K562 (cell line): Measurements from ENCODE around the gene GPR42. TPM values are rescaled to one million over a fixed set of nuclear protein-coding genes. Genes with fewer than 3 reads are reported as not detected.
A peak's percentile ranks its signal among the peaks of the same experiment; 100 is the strongest.
"Not testable (repeated sequence)": the region's sequence is repeated elsewhere in the genome, so short reads cannot be mapped to it uniquely, and the experiment has no call there.

Experiments
- ATAC-seq: fragments of 200-7000 bp; cut with Tn5 transposase; 3 replicates; pipeline ENCODE4 v1.9.1; 2020; ENCODE audit warnings: moderate library complexity
- BruUV-seq: library from RNA; stranded (reverse); fragments of 400-500 nt; replicated peaks from 2 replicates; lab custom pipeline; 2021; lab: Mats Ljungman, UMichigan
- CTCF ChIA-PET: fragments of 300-600 bp; formaldehyde crosslinking; extraction: SDS; loops from one replicate; lab custom pipeline; 2021; ENCODE audit warnings: low intra/inter-chr PET ratio; lab: Yijun Ruan, JAX
- POLR2A ChIA-PET: fragments of 300-600, 350-650 bp; sonication (Branson Sonifier 250); formaldehyde crosslinking; extraction: SDS; loops from one replicate; lab custom pipeline; 2021; ENCODE audit warnings: antibody characterized with exemption, inconsistent platforms; lab: Yijun Ruan, JAX
- DNase-seq, 4 experiments: peaks; one replicate each; pipeline versions ENCODE4 v3.0.0 to v3.0.0-alpha.2; 2011 to 2018; ENCODE audit warnings: low spot score in 3 of 4, mixed read lengths in 3 of 4; ENCODE audit errors: extremely low read depth in 1 of 4
- FAIRE-seq: peaks from 2 replicates; lab custom pipeline; 2011; peaks lifted over from hg19 to GRCh38; lab: Jason Lieb, UNC
- H2AFZ ChIP-seq: 2 replicates; pipeline ENCODE4 v1.6.0; 2011; ENCODE audit warnings: low read depth, low read length, control low read depth, inconsistent platforms
- H3K27ac ChIP-seq: fragments of 200-600 bp; 3 replicates; pipeline ENCODE4 v1.8.0; 2011; ENCODE audit warnings: low read depth, mild to moderate bottlenecking, control low read depth, inconsistent platforms, low read length, moderate library complexity, mixed read lengths; ENCODE audit errors: extremely low read depth
- H3K27me3 ChIP-seq, 2 experiments: fragments of 300-600 bp in 1 of 2; 2 replicates in 1 of 2; 3 replicates in 1 of 2; pipeline versions ENCODE4 v1.6.0 to v1.8.0; 2011; ENCODE audit warnings: inconsistent platforms in 2 of 2, low read length in 2 of 2, mild to moderate bottlenecking in 1 of 2, mixed read lengths in 1 of 2, moderate library complexity in 1 of 2; ENCODE audit not compliant: control insufficient read depth in 2 of 2, insufficient read depth in 2 of 2
- H3K36me3 ChIP-seq: fragments of 300-600 bp; 3 replicates; pipeline ENCODE4 v1.8.0; 2011; ENCODE audit warnings: mild to moderate bottlenecking, low read length, inconsistent platforms; ENCODE audit not compliant: control insufficient read depth, insufficient read depth
- H3K4me1 ChIP-seq, 2 experiments: fragments of 200-600 bp in 1 of 2; replicated peaks in 1 of 2; 2 replicates in 1 of 2; 3 replicates in 1 of 2; pipeline versions ENCODE4 v1.5.1 to v1.8.0; 2011; ENCODE audit warnings: inconsistent platforms in 2 of 2, low read length in 2 of 2, mild to moderate bottlenecking in 1 of 2, mixed read lengths in 1 of 2, moderate library complexity in 1 of 2; ENCODE audit not compliant: control insufficient read depth in 2 of 2, insufficient read depth in 2 of 2
- H3K4me2 ChIP-seq: 2 replicates; pipeline ENCODE4 v1.6.1; 2011; ENCODE audit warnings: low read length, control low read depth, inconsistent platforms, mixed read lengths; ENCODE audit not compliant: insufficient read depth
- H3K4me3 ChIP-seq: fragments of 200-600 bp; sonication (generic), shearing (Covaris generic); 2 replicates; pipeline ENCODE4 v1.5.1; 2016; ENCODE audit warnings: control low read depth, inconsistent platforms
- H3K79me2 ChIP-seq: fragments of 200-600 bp; 3 replicates; pipeline ENCODE4 v1.8.0; 2011; ENCODE audit warnings: low read length, inconsistent platforms; ENCODE audit not compliant: control insufficient read depth, insufficient read depth
- H3K9ac ChIP-seq, 2 experiments: 2 replicates each; pipeline versions ENCODE4 v1.6.0 to v1.6.1; 2011; ENCODE audit warnings: low read depth in 2 of 2, low read length in 2 of 2, control low read depth in 1 of 2, inconsistent platforms in 1 of 2, mild to moderate bottlenecking in 1 of 2, mixed read lengths in 1 of 2; ENCODE audit not compliant: insufficient read depth in 1 of 2
- H3K9me1 ChIP-seq: one replicate; pipeline ENCODE4 v1.6.0; 2011; ENCODE audit warnings: inconsistent platforms, mild to moderate bottlenecking, low read length, moderate library complexity; ENCODE audit not compliant: control insufficient read depth, insufficient read depth
- H3K9me3 ChIP-seq: replicated peaks from 2 replicates; pipeline ENCODE4 v1.5.1; 2011; ENCODE audit warnings: low read depth, low read length, inconsistent platforms; ENCODE audit not compliant: control insufficient read depth, insufficient read depth
- H4K20me1 ChIP-seq: replicated peaks from 2 replicates; pipeline ENCODE4 v1.6.1; 2011; ENCODE audit warnings: low read length, inconsistent platforms, mixed read lengths; ENCODE audit not compliant: control insufficient read depth, insufficient read depth
- ELF4 ChIP-seq: fragments of 450-650 bp; formaldehyde crosslinking; IDR thresholded peaks from 2 replicates; pipeline ENCODE4 v1.4.0; 2022; ENCODE audit warnings: missing genetic modification characterization
- HLTF ChIP-seq: fragments of 450-650 bp; IDR thresholded peaks from 2 replicates; pipeline ENCODE4 v1.6.1; 2016
- LARP7 ChIP-seq: fragments of 450-650 bp; IDR thresholded peaks from 2 replicates; pipeline ENCODE4 v1.6.1; 2016
- MTA1 ChIP-seq: fragments of 450-650 bp; IDR thresholded peaks from 2 replicates; pipeline ENCODE4 v1.6.1; 2017; ENCODE audit warnings: borderline replicate concordance
- ZNF589 ChIP-seq: fragments of 200-800 bp; sonication (Bioruptor generic); IDR thresholded peaks from 2 replicates; pipeline ENCODE4 v1.6.1; 2016; ENCODE audit warnings: low read depth, missing genetic modification characterization, missing compliant biosample characterization
- in situ Hi-C: fragments of 300-500 bp; cut with MboI; formaldehyde crosslinking; loops from 4 replicates; pipeline ENCODE4 v1.15.0; 2018; ENCODE audit warnings: inconsistent platforms, mixed read lengths
- intact Hi-C: fragments of 100-400 bp; cut with micrococcal nuclease; formaldehyde crosslinking; loops from 2 replicates; pipeline ENCODE4 v1.14.2; 2022
- polyA plus RNA-seq, 8 experiments: library from polyadenylated mRNA; depleted of rRNA in 4 of 8; stranded (reverse) in 5 of 8; unstranded in 3 of 8; fragments of >200 nt; fragmentation: Nextera tagmentation in 2 of 8; fragmentation: Illumina TruSeq in 1 of 8; extraction: Ambion mirVana in 2 of 8; extraction: Trizol in 1 of 8; gene quantifications; 2 replicates each; pipeline versions ENCODE4 v1.2.1 to v1.2.3, GENCODE V29; 2011 to 2014; ENCODE audit warnings: inconsistent platforms in 1 of 8, missing spikeins in 1 of 8
- total RNA-seq, 7 experiments: library from RNA; depleted of rRNA in 6 of 7; stranded (reverse); fragments of >200 nt in 6 of 7; fragmentation: Illumina TruSeq in 2 of 7; extraction: Trizol in 2 of 7; gene quantifications; 2 replicates each; pipeline versions ENCODE4 v1.2.1 to v1.2.3, GENCODE V29; 2011 to 2021; ENCODE audit warnings: low replicate concordance in 1 of 7
- TF ChIP-seq, protein P1 (sequence below): IDR thresholded peaks from 2 replicates; pipeline ENCODE4 v1.6.1; 2016; ENCODE audit warnings: missing genetic modification characterization, missing compliant biosample characterization

The GPR42 gene
- total and polyA plus RNA-seq, 9 of the 15 experiments (the other 6 are each of a cell fraction or from before 2014, with no cell fraction given), result not detected

DNA sequence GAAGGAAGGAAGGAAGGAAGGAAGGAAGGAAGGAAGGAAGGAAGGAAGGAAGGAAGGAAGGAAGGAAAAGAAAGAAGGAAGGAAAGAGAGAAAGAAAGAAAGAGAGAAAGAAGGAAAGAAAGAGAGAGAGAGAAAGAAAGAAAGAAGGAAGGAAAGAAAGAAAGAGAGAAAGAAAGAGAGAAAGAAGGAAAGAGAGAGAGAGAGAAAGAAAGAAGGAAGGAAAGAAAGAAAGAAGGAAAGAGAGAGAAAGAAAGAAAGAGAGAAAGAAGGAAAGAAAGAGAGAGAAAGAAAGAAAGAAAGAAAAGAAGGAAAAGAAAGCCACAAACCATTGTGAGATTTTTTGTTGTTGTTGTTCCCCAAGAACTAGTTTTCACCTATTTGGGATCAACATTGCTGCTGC lies 3.2 kb downstream of the GPR42 start:
- intact Hi-C loops, BruUV-seq: not testable (repeated sequence)

More for the DNA sequence above, 3.2 kb downstream of the GPR42 start:
- FAIRE-seq, H3K4me3 ChIP-seq, H3K79me2 ChIP-seq, H3K4me2 ChIP-seq, H3K9ac ChIP-seq, H4K20me1 ChIP-seq, H3K9me1 ChIP-seq, in situ Hi-C loops, H3K4me1 ChIP-seq, H2AFZ ChIP-seq, H3K27ac ChIP-seq, ATAC-seq, H3K27me3 ChIP-seq, DNase-seq, H3K9me3 ChIP-seq, CTCF ChIA-PET, H3K36me3 ChIP-seq: not testable (repeated sequence)
- TF ChIP-seq HLTF, result 0 out of 2 replicates have a peak, but pooled peaks have one; percentile 25
- 0 out of 2 replicates have a peak, but pooled peaks have one; percentile 62 for TF ChIP-seq LARP7
- 0 out of 2 replicates have a peak, but pooled peaks have one; percentile 53 for TF ChIP-seq ELF4 (CRISPR knock-in tag)
- peak; percentile 0; the same call in 1 of the 2 replicates for TF ChIP-seq ZNF589 (CRISPR knock-in tag)
- peak; percentile 35; the same call in 1 of the 2 replicates for TF ChIP-seq MTA1
- TF ChIP-seq, protein P1, sequence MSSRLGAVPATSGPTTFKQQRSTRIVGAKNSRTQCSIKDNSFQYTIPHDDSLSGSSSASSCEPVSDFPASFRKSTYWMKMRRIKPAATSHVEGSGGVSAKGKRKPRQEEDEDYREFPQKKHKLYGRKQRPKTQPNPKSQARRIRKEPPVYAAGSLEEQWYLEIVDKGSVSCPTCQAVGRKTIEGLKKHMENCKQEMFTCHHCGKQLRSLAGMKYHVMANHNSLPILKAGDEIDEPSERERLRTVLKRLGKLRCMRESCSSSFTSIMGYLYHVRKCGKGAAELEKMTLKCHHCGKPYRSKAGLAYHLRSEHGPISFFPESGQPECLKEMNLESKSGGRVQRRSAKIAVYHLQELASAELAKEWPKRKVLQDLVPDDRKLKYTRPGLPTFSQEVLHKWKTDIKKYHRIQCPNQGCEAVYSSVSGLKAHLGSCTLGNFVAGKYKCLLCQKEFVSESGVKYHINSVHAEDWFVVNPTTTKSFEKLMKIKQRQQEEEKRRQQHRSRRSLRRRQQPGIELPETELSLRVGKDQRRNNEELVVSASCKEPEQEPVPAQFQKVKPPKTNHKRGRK (tag), result peak; percentile 100
- POLR2A ChIA-PET, result interaction anchor here (0.7 to 1.1 kb wide), 3 partner anchors 10 to 117 kb away, joined by 3 read pairs; no protein-coding TSS in a partner anchor
